Psoas muscle (tissue), 8 donors: ENCODE data around the gene ALS2CL. TPM values are rescaled to one million over a fixed set of nuclear protein-coding genes. Genes with fewer than 3 reads are reported as not detected.
A peak's percentile ranks its signal among the peaks of the same experiment; 100 is the strongest.

ENCODE experiments used
- ATAC-seq, 4 donors: fragments of 200-7000 bp; cut with Tn5 transposase; one replicate each; pipeline ENCODE4 v1.9.1; 2020; ENCODE audit warnings: moderate library complexity in 3 of 4, mild to moderate bottlenecking in 2 of 4
- DNase-seq, 2 donors: peaks; one replicate each; pipeline ENCODE4 v3.0.0-alpha.2; 2020
- H3K27ac ChIP-seq: fragments of 200-600 bp; one replicate; pipeline ENCODE4 v1.8.0; 2022
- H3K27me3 ChIP-seq, 3 donors: fragments of 200-600 bp in 1 of 3; one replicate each; pipeline versions ENCODE4 v1.6.1 to v1.8.0; 2013 to 2022; ENCODE audit warnings: low read length in 2 of 3, mild to moderate bottlenecking in 2 of 3, moderate library complexity in 1 of 3; ENCODE audit not compliant: insufficient read depth in 3 of 3
- H3K36me3 ChIP-seq, 2 donors: fragments of 200-600 bp in 1 of 2; one replicate each; pipeline versions ENCODE4 v1.6.1 to v1.8.0; 2013 to 2022; ENCODE audit warnings: low read depth in 1 of 2, mild to moderate bottlenecking in 1 of 2, moderate library complexity in 1 of 2; ENCODE audit not compliant: insufficient read depth in 1 of 2
- H3K4me1 ChIP-seq: fragments of 200-600 bp; one replicate; pipeline ENCODE4 v1.8.0; 2022
- H3K4me3 ChIP-seq: fragments of 200-600 bp; one replicate; pipeline ENCODE4 v1.8.0; 2022; ENCODE audit warnings: mild to moderate bottlenecking
- H3K9me3 ChIP-seq: fragments of 200-600 bp; one replicate; pipeline ENCODE4 v1.8.0; 2022
- WGBS, 3 donors: extraction: QIAGEN DNeasy Blood & Tissue Kit; methylation state at CpG; one replicate each; pipeline versions ENCODE4 v1.1.6 to v1.1.7; 2013; 5-methylcytosine and 5-hydroxymethylcytosine counted together
- intact Hi-C, 2 donors: fragments of 100-400 bp; cut with DNase I; formaldehyde crosslinking; loops; one replicate each; pipeline versions ENCODE4 v1.11.0 to v1.14.2; 2022
- polyA plus RNA-seq, 3 donors: library from polyadenylated mRNA; stranded (reverse); fragments of 200-250 nt; gene quantifications; one replicate each; pipeline ENCODE4 v1.2.3, GENCODE V29; 2013
- total RNA-seq, 4 donors: library from RNA; stranded (reverse); fragmentation: NEBNext Ultra II Directional in 2 of 4; extraction: Animal tissue kit (Norgen Biotek cat#: 25700) in 2 of 4; gene quantifications; one replicate each; pipeline versions ENCODE4 v1.2.1 to v1.2.4, GENCODE V29; 2021 to 2023
- TF ChIP-seq, protein P1 (sequence below): fragments of 200-600 bp; IDR thresholded peaks from one replicate; pipeline ENCODE4 v1.8.0; 2022; ENCODE audit warnings: antibody characterized with exemption
- donor health status: healthy with polysubstance abuse.
- donor health status: DM: no; HTN: no; CAD: no; lungs with moderate emphysema.
- donor health status: Bipolar disorder and iron deficiency.
- donor health status: healthy.
- donor health status: DM: yes; HTN: yes; CAD: no.
- donor health status: DM: no; HTN: no; CAD: no.
- donor health status: DM: no; HTN: no; CAD: no.
- donor health status: DM: yes; HTN: yes; CAD: no.

Gene ALS2CL
- total and polyA plus RNA-seq, 7 donors, result 5.0 to 10.1 (median 6.3) TPM

GRCh38 chr3:46713898-46714552, 20.5 kb upstream of the ALS2CL start:
- ATAC-seq, result no peak
- 84 to 89% (median 84%) methylated on average over 22 of the region's 22 CpGs for WGBS, 3 donors
- peak in 1 of 2 donors; percentile 40 for DNase-seq
- Histone ChIP-seq H3K36me3 (peaks cover 0 to 8% of the 10 kb centered on the region in 2 donors), H3K4me1 (peaks cover 7% of the 10 kb centered on the region), H3K4me3 (no peak overlapping the region), H3K27ac (no peak overlapping the region), H3K9me3 (no peaks in the 10 kb centered on the region), H3K27me3 (peaks cover 0 to 5% (median 3%) of the 10 kb centered on the region in 3 donors)
- intact Hi-C loops, result no loop called here
- TF ChIP-seq, protein P1, sequence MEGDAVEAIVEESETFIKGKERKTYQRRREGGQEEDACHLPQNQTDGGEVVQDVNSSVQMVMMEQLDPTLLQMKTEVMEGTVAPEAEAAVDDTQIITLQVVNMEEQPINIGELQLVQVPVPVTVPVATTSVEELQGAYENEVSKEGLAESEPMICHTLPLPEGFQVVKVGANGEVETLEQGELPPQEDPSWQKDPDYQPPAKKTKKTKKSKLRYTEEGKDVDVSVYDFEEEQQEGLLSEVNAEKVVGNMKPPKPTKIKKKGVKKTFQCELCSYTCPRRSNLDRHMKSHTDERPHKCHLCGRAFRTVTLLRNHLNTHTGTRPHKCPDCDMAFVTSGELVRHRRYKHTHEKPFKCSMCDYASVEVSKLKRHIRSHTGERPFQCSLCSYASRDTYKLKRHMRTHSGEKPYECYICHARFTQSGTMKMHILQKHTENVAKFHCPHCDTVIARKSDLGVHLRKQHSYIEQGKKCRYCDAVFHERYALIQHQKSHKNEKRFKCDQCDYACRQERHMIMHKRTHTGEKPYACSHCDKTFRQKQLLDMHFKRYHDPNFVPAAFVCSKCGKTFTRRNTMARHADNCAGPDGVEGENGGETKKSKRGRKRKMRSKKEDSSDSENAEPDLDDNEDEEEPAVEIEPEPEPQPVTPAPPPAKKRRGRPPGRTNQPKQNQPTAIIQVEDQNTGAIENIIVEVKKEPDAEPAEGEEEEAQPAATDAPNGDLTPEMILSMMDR, result no peak

- DNase-seq (no peak), ATAC-seq (no peak)
- TF ChIP-seq, protein P1, result no peak
- no peaks in the 10 kb centered on the region for H3K9me3 ChIP-seq
- H3K27me3 ChIP-seq, result peaks cover 0 to 5% (median 3%) of the 10 kb centered on the region in 3 donors
- 80 to 89% (median 82%) methylated on average over 14 of the region's 14 CpGs for WGBS, 3 donors
- no peak overlapping the region for H3K4me3 ChIP-seq
- H3K36me3 ChIP-seq, result peaks cover 0 to 8% of the 10 kb centered on the region in 2 donors
- intact Hi-C loops, result no loop called here
- peaks cover 10% of the 10 kb centered on the region for H3K4me1 ChIP-seq
- no peak overlapping the region for H3K27ac ChIP-seq
Measured at GRCh38 chr3:46713050-46713897, 19.8 kb upstream of the ALS2CL start.

- no peak for ATAC-seq
- Histone ChIP-seq H3K36me3 (peaks cover 0 to 8% of the 10 kb centered on the region in 2 donors), H3K9me3 (no peaks in the 10 kb centered on the region), H3K4me1 (peaks cover 17% of the 10 kb centered on the region), H3K27me3 (no peaks in the 10 kb centered on the region), H3K4me3 (no peak overlapping the region), H3K27ac (no peak overlapping the region)
- intact Hi-C loops, result no loop called here
- DNase-seq, result peak in 1 of 2 donors; percentile 31
- TF ChIP-seq, protein P1, result no peak
- 83 to 91% (median 87%) methylated on average over 13 of the region's 13 CpGs for WGBS, 3 donors
Measured at GRCh38 chr3:46712191-46713049, 18.9 kb upstream of the ALS2CL start.

GRCh38 chr3:46711760-46712159, 18.3 kb upstream of the ALS2CL start:
- ATAC-seq, result no peak
- no peak overlapping the region for H3K27ac ChIP-seq
- peaks cover 0 to 8% of the 10 kb centered on the region in 2 donors for H3K36me3 ChIP-seq
- WGBS, 3 donors, result 75 to 81% (median 76%) methylated on average over 7 of the region's 7 CpGs
- H3K9me3 ChIP-seq, result no peaks in the 10 kb centered on the region
- H3K4me3 ChIP-seq, result no peak overlapping the region
- peak in 1 of 2 donors; percentile 19 for DNase-seq
- H3K27me3 ChIP-seq, result no peaks in the 10 kb centered on the region
- intact Hi-C loops, result no loop called here
- H3K4me1 ChIP-seq, result peaks cover 17% of the 10 kb centered on the region
- TF ChIP-seq, protein P1, result no peak
